ENCODE data around the gene TRAPPC3L.
A peak's percentile ranks its signal among the peaks of the same experiment; 100 is the strongest.
"Not testable (repeated sequence)": the region's sequence is repeated elsewhere in the genome, so short reads cannot be mapped to it uniquely, and the experiment has no call there.

The TRAPPC3L gene

DNA sequence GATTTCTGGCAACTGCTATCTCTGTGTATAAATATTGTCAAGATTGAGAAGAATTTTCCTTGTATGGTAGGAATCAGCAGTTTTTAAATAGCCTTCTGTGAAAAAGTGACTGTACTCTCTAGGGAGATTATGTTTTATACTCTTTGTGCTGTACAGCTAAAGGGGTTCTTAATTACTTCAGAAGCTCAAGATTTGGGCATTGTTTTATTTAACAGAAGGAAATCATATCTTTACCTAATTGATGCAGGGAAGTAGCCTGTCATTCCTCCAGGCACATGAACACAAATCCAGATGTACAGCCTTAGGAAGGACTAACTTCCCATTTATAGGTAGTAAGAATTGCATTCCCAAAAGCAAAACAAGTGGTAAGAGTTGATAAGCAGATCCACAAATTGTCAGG lies 32.8 kb downstream of the TRAPPC3L start:
- no peak for DNase-seq

- DNase-seq = no peak
These were observed 33.3 kb downstream of the TRAPPC3L start for GRCh38 chr6:116512111-116512559.

GRCh38 chr6:116511424-116512110 lies 33.9 kb downstream of the TRAPPC3L start, which contains the start of gene CALHM5:
Gene CALHM5, plus strand, starts transcription at chr6:116511639. Its CDS starts 58 bp downstream, at chr6:116511697.
- DNase-seq = peak; percentile 69

DNA sequence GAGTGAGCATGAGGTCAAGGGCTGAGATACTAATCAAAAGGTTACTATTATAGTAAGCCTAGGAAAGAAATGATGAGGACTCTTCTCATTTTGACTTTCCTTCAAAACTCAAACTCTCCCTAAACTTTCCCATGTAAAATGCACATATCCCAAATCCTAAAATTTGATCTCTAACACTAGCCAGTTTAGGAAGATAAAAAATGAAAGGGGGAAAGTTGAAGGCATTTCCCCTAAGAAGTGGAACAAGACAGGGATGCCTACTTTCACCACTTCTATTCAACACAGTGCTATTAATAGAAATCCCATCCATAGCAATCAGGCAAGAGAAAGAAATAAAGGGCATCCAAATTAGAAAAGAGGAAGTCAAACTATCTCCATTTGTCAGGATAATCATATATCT lies 37.0 kb downstream of the TRAPPC3L start:
- no peak for DNase-seq

- no peak for DNase-seq
These were observed 38.2 kb downstream of the TRAPPC3L start for GRCh38 chr6:116507324-116507723.

DNA sequence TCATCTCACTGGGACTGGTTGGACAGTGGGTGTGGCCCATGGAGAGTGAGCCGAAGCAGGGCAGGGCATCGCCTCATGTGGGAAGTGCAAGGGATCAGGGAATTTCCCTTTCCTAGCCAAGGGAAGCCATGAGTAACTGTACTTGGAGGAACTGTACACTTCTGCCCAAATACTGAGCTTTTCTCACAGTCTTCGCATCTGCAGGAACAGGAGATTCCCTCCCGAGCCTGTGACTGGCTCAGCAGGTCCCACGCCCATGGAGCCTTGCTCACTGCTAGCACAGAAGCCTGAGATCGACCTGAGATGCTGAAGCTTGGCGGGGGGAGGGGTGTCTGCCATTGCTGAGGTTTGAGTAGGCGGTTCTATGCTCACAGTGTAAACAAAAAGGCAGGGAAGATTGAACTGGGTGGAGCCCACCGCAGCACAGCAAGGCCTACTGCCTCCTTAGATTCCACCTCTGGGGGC lies 44.5 kb downstream of the TRAPPC3L start:
- no peak for DNase-seq

- no peak for DNase-seq
These were observed 48.3 kb downstream of the TRAPPC3L start for GRCh38 chr6:116497113-116497676.

GRCh38 chr6:116495161-116495560 lies 50.3 kb downstream of the TRAPPC3L start:
- not testable (repeated sequence) for DNase-seq

GRCh38 chr6:116492331-116493067 lies 53.0 kb downstream of the TRAPPC3L start:
- DNase-seq = peak; percentile 9

- no peak for DNase-seq
These were observed 53.7 kb downstream of the TRAPPC3L start for GRCh38 chr6:116491610-116492330.

DNA sequence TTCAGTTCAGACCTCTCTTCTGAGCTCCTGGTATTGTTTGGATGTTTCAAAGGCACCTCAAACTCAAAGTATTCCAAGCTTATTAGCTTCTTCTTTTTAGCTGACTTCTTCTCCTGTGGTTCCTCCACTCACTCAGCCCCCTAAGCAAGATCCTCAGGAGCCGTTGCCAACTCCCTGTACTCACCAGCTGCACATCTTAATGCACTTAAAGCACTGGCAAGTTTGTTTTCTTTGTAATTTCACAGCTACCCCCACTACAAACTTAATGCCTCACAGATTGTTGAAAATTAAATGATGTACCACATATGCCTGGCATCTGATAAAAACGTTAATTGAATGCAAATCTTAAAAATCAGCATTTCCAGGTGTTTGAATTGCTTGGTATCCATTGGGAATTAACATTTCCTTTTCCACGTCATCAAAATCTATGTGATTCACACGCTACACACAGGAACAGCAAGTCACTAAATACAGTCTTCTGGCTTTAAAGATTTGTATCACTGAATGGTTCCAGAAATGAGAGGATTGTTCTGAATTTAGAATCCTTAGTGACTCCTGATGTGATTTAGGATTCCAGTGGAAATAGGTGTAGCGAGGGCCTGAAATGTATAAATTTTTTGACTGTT lies 59.8 kb downstream of the TRAPPC3L start:
- DNase-seq = no peak

- DNase-seq = no peak
These were observed 61.9 kb downstream of the TRAPPC3L start for GRCh38 chr6:116483616-116484015.

DNA sequence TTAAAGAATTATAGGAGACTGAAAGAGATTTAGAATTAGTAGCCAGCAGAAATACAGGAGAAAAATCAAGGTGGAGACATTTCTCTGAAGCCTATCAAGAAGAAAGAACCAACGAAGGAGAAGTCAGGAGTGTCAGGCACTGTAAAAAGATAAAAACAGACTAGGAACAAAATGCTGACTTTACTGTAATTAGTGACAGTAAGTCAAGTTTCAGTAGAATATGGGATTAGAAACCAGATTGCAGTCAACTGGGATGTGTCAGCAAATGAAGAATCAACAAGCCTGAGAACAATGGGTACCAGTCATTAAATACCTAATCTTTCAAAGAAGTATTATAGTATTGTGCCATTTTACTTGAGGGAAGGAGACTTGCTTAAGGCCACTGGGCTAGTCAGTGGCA lies 62.7 kb downstream of the TRAPPC3L start:
- DNase-seq = no peak

- no peak for DNase-seq
These were observed 69.3 kb downstream of the TRAPPC3L start for GRCh38 chr6:116476002-116476678.

GRCh38 chr6:116475141-116475540 lies 70.3 kb downstream of the TRAPPC3L start:
- no peak for DNase-seq

DNA sequence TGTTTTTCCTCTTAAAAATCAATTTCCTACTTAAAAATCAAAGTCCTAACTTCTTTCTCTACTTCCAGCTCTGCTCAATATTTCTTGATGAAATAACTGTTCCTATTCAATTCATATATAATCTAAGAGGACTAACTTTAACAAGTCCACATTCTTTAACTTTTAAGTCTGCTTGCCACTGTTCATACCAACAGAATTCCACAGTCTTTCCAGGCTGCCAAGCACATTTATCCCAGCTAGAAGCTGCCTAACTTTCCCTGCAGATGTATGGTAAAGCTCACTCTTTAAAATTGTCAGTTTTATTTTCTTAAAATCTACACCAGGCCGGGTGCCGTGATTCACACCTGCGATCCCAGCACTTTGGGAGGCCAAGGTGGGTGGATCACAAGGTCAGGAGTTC lies 72.8 kb downstream of the TRAPPC3L start:
- DNase-seq = no peak

- no peak for DNase-seq
These were observed 74.0 kb downstream of the TRAPPC3L start for GRCh38 chr6:116471531-116471930.

- no peak for DNase-seq
These were observed 77.2 kb downstream of the TRAPPC3L start for GRCh38 chr6:116468293-116468692.

DNA sequence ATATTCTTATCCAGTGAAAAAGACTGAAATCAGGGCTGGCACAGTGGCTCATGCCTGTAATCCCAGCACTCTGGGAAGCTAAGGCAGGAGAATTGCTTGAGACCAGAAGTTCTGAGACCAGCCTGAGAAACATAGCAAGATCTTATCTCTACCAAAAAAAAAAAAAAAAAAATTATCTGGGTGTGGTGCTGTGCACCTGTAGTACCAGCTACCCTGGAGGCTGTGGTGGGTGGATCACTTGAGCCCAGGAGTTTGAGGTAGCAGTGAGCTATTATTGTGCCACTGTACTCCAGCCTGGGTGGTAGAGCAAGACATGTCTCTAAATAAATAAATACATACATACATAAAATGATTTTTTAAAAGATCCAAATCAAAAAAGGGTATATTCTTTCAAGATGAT lies 78.0 kb downstream of the TRAPPC3L start:
- no peak for DNase-seq

GRCh38 chr6:116467096-116467495 lies 78.4 kb downstream of the TRAPPC3L start:
- no peak for DNase-seq

DNA sequence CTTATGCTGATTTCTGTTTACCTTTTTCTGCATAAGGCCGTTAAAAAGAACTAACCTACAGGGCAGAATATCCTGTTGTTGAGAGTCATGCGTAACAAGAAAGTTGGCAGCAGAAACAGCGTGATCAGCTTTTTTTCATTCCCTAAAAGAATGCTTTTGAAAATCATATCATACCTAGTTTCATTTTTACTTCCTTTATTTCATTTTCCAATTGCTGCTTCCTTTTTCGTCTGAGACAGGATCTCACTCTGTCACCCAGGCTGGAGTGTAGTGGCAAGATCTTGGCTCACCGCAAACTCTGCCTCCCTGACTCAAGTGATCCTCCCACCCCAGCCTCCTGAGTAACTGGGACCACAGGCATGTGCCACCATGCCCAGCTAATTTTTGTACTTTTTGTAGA lies 80.2 kb downstream of the TRAPPC3L start:
- DNase-seq = no peak

GRCh38 chr6:116463301-116463700 lies 82.2 kb downstream of the TRAPPC3L start:
- DNase-seq = no peak

Measured in kidney glomerular epithelial cell (primary cell).